Glutamatergic neuron (in vitro differentiated cells): ENCODE results near the gene AGAP3. TPM values are rescaled to one million over a fixed set of nuclear protein-coding genes. Genes with fewer than 3 reads are reported as not detected.

Experiments
- DNase-seq: peaks from one replicate; pipeline ENCODE4 v3.0.0; 2022
- H3K27ac Mint-ChIP-seq: one replicate; pipeline ENCODE4 v1.8.0; 2020; ENCODE audit warnings: mild to moderate bottlenecking, mixed read lengths, inconsistent platforms; ENCODE audit not compliant: unreplicated experiment
- H3K27me3 Mint-ChIP-seq: one replicate; pipeline ENCODE4 v1.8.0; 2020; ENCODE audit warnings: mild to moderate bottlenecking, moderate library complexity, mixed read lengths, inconsistent platforms; ENCODE audit not compliant: unreplicated experiment
- H3K36me3 Mint-ChIP-seq: one replicate; pipeline ENCODE4 v1.8.0; 2020; ENCODE audit warnings: mild to moderate bottlenecking, mixed read lengths, inconsistent platforms; ENCODE audit not compliant: unreplicated experiment
- H3K4me1 Mint-ChIP-seq: one replicate; pipeline ENCODE4 v1.8.0; 2020; ENCODE audit warnings: mild to moderate bottlenecking, low read depth, mixed read lengths, inconsistent platforms; ENCODE audit not compliant: unreplicated experiment
- H3K4me3 Mint-ChIP-seq: one replicate; pipeline ENCODE4 v1.8.0; 2020; ENCODE audit warnings: mild to moderate bottlenecking, mixed read lengths, inconsistent platforms; ENCODE audit not compliant: unreplicated experiment
- H3K9me3 Mint-ChIP-seq: one replicate; pipeline ENCODE4 v1.8.0; 2020; ENCODE audit warnings: mild to moderate bottlenecking, moderate library complexity, mixed read lengths, inconsistent platforms; ENCODE audit not compliant: unreplicated experiment
- CTCF ChIP-seq: fragments of 200-600 bp; sonication (generic); IDR thresholded peaks from one replicate; pipeline ENCODE4 v1.5.0; 2021; ENCODE audit not compliant: partially characterized antibody, unreplicated experiment
- total RNA-seq: library from RNA; stranded (reverse); fragmentation: NEBNext Ultra II Directional; extraction: Animal tissue kit (Norgen Biotek cat#: 25700); gene quantifications from one replicate; pipeline ENCODE4 v1.2.1, GENCODE V29; 2021; ENCODE audit not compliant: unreplicated experiment

The AGAP3 gene
- total RNA-seq, 1 donor from 2014 or later: 406 TPM

- TF ChIP-seq CTCF: no peak
- Mint-ChIP-seq H3K27ac (no peak overlapping the region), H3K27me3 (peaks cover 11% of the 10 kb centered on the region), H3K4me1 (peaks cover 29% of the 10 kb centered on the region), H3K36me3 (no peaks in the 10 kb centered on the region), H3K9me3 (peaks cover 4% of the 10 kb centered on the region), H3K4me3 (no peak overlapping the region)
- no peak for DNase-seq
Measured at GRCh38 chr7:151043959-151044358, 42.3 kb upstream of the AGAP3 start.

GRCh38 chr7:151045262-151045661 is 41.0 kb upstream of the AGAP3 start:
- TF ChIP-seq CTCF: no peak
- no peaks in the 10 kb centered on the region for H3K36me3 Mint-ChIP-seq
- no peak for DNase-seq
- peaks cover 11% of the 10 kb centered on the region for H3K27me3 Mint-ChIP-seq
- H3K9me3 Mint-ChIP-seq: peaks cover 6% of the 10 kb centered on the region
- H3K4me1 Mint-ChIP-seq: peaks cover 17% of the 10 kb centered on the region
- H3K27ac Mint-ChIP-seq: no peak overlapping the region
- no peak overlapping the region for H3K4me3 Mint-ChIP-seq

GRCh38 chr7:151045967-151046366 is 40.3 kb upstream of the AGAP3 start:
- TF ChIP-seq CTCF: no peak
- peaks cover 4% of the 10 kb centered on the region for H3K9me3 Mint-ChIP-seq
- peaks cover 17% of the 10 kb centered on the region for H3K4me1 Mint-ChIP-seq
- H3K36me3 Mint-ChIP-seq: no peaks in the 10 kb centered on the region
- DNase-seq: no peak
- H3K27ac Mint-ChIP-seq: peak overlapping the region; percentile 59
- peaks cover 11% of the 10 kb centered on the region for H3K27me3 Mint-ChIP-seq
- peak overlapping the region; percentile 52 for H3K4me3 Mint-ChIP-seq

GRCh38 chr7:151046603-151047573 is 39.4 kb upstream of the AGAP3 start:
- no peak overlapping the region for H3K4me3 Mint-ChIP-seq
- no peaks in the 10 kb centered on the region for H3K36me3 Mint-ChIP-seq
- no peak overlapping the region for H3K27ac Mint-ChIP-seq
- H3K27me3 Mint-ChIP-seq: peaks cover 10% of the 10 kb centered on the region
- TF ChIP-seq CTCF: no peak
- peaks cover 3% of the 10 kb centered on the region for H3K9me3 Mint-ChIP-seq
- H3K4me1 Mint-ChIP-seq: peaks cover 10% of the 10 kb centered on the region
- no peak for DNase-seq
